ENCODE data around the gene MCRIP1. TPM values are rescaled to one million over a fixed set of nuclear protein-coding genes. Genes with fewer than 3 reads are reported as not detected.

Gene MCRIP1
- total and polyA plus RNA-seq, 7 donors = 37.0 to 129 (median 116) TPM

- Histone ChIP-seq H3K27me3 (no peaks in the 10 kb centered on the region), H3K9me3 (no peaks in the 10 kb centered on the region), H3K4me1 (peaks cover 0 to 58% (median 50%) of the 10 kb centered on the region in 4 donors), H3K36me3 (peaks cover 8 to 21% (median 17%) of the 10 kb centered on the region in 4 donors), H3K4me3 (peak overlapping the region; percentile 71 to 99 (median 84)), H3K27ac (peak overlapping the region; percentile 98 to 100 (median 99))
- intact Hi-C loops (cut with DNase I) = loop anchor here (2.0 to 5.0 kb wide), 4 partner anchors 19 to 226 kb away; partner anchors contain the start of genes ALYREF, ANAPC11, FASN and MAFG
- TF ChIP-seq POLR2A (IDR thresholded peaks at IDR 0.05) (peak; percentile 89 to 91), EP300 (IDR thresholded peaks at IDR 0.05) (no peak), POLR2AphosphoS5 (IDR thresholded peaks at IDR 0.05) (peak in 1 of 4 donors; percentile 98)
- WGBS, 2 donors = 0 to 1% methylated on average over 86 of the region's 86 CpGs
- peak; percentile 98 for DNase-seq
Measured at GRCh38 chr17:81871387-81872230, 38.5 kb upstream of the MCRIP1 start.

- H3K27ac ChIP-seq = peak within 1 kb of the TSS; percentile 98 to 100 (median 99)
- H3K27me3 ChIP-seq = no peaks in the 10 kb centered on the region
- no peak for TF ChIP-seq CTCF (IDR thresholded peaks at IDR 0.05)
- TF ChIP-seq EP300 (IDR thresholded peaks at IDR 0.05) = no peak
- peak in 3 of 4 donors; percentile 99 for TF ChIP-seq POLR2AphosphoS5 (IDR thresholded peaks at IDR 0.05)
- no peaks in the 10 kb centered on the region for H3K9me3 ChIP-seq
- intact Hi-C loops (cut with DNase I) = loop anchor here (2.0 to 5.0 kb wide), 4 partner anchors 20 to 226 kb away; partner anchors contain the start of genes ALYREF, ANAPC11, FASN and MAFG
- H3K4me1 ChIP-seq = peaks cover 0 to 63% (median 55%) of the 10 kb centered on the region in 4 donors
- WGBS, 2 donors = 1% methylated on average over 64 of the region's 64 CpGs
- H3K4me3 ChIP-seq = peak within 1 kb of the TSS; percentile 71 to 99 (median 84)
- DNase-seq = no peak
- peaks cover 8 to 21% (median 17%) of the 10 kb centered on the region in 4 donors for H3K36me3 ChIP-seq
Measured at GRCh38 chr17:81870981-81871386, 37.9 kb upstream of the MCRIP1 start, which contains the start of gene ARHGDIA. ARHGDIA (minus strand) TSS chr17:81871337; CDS start chr17:81869930, 1,407 bp downstream.

GRCh38 chr17:81870131-81870980 is 37.3 kb upstream of the MCRIP1 start:
- TF ChIP-seq CTCF (IDR thresholded peaks at IDR 0.05) (no peak), POLR2AphosphoS5 (IDR thresholded peaks at IDR 0.05) (peak in 2 of 4 donors; percentile 26 to 35)
- Histone ChIP-seq H3K4me1 (peaks cover 0 to 63% (median 55%) of the 10 kb centered on the region in 4 donors), H3K27ac (peak overlapping the region; percentile 98 to 100 (median 99)), H3K27me3 (no peaks in the 10 kb centered on the region), H3K4me3 (peak overlapping the region; percentile 37 to 99 (median 84)), H3K9me3 (no peaks in the 10 kb centered on the region), H3K36me3 (peaks cover 8 to 23% (median 18%) of the 10 kb centered on the region in 4 donors)
- WGBS, 2 donors = 1 to 3% methylated on average over 65 of the region's 65 CpGs
- intact Hi-C loops (cut with DNase I) = loop anchor here (2.0 to 5.0 kb wide), 4 partner anchors 20 to 227 kb away; partner anchors contain the start of genes ALYREF, ANAPC11, FASN and MAFG
- peak; percentile 76 for DNase-seq

- Histone ChIP-seq H3K4me3 (peak overlapping the region; percentile 37 to 99 (median 84)), H3K36me3 (peaks cover 8 to 32% (median 18%) of the 10 kb centered on the region in 4 donors), H3K27me3 (no peaks in the 10 kb centered on the region), H3K9me3 (no peaks in the 10 kb centered on the region), H3K4me1 (peaks cover 0 to 63% (median 55%) of the 10 kb centered on the region in 4 donors), H3K27ac (peak overlapping the region; percentile 98 to 100 (median 99))
- peak; percentile 82 to 96 (median 90) for TF ChIP-seq CTCF (IDR thresholded peaks at IDR 0.05)
- no peak for TF ChIP-seq POLR2AphosphoS5 (IDR thresholded peaks at IDR 0.05)
- WGBS, 2 donors = 27 to 37% methylated on average over 52 of the region's 52 CpGs
- intact Hi-C loops (cut with DNase I) = loop anchor here (2.0 to 5.0 kb wide), 4 partner anchors 21 to 228 kb away; partner anchors contain the start of genes ALYREF, ANAPC11, FASN and MAFG
- peak; percentile 73 for DNase-seq
Measured at GRCh38 chr17:81869221-81870130, 36.4 kb upstream of the MCRIP1 start.
